HL-60 (cell line): ENCODE measurements around the gene PMEPA1.

Experiments
- DNase-seq, 2 experiments: peaks; one replicate each; pipeline ENCODE4 v3.0.0-alpha.2; 2010 to 2020; ENCODE audit warnings: low read depth in 1 of 2, low spot score in 1 of 2
- H3K27ac ChIP-seq: fragments of 250-450 bp; sonication (Bioruptor Pico); replicated peaks from 2 replicates; pipeline ENCODE4 v1.5.1; 2020; ENCODE audit warnings: mild to moderate bottlenecking, moderate library complexity
- H3K27me3 ChIP-seq: fragments of 250-450 bp; sonication (Bioruptor Pico); 2 replicates; pipeline ENCODE4 v1.5.1; 2021; ENCODE audit warnings: mild to moderate bottlenecking, moderate library complexity; ENCODE audit not compliant: insufficient read depth, poor library complexity, severe bottlenecking
- H3K4me3 ChIP-seq: replicated peaks from 2 replicates; pipeline ENCODE4 v1.5.1; 2011; ENCODE audit warnings: mild to moderate bottlenecking, control low read depth, low read length; ENCODE audit not compliant: insufficient read depth
- CTCF ChIP-seq: IDR thresholded peaks from one replicate; pipeline ENCODE4 v1.5.1; 2011; ENCODE audit warnings: low read length, control low read depth, inconsistent platforms; ENCODE audit not compliant: insufficient read depth
- GABPA ChIP-seq: IDR thresholded peaks from 2 replicates; pipeline ENCODE4 v1.6.1; 2012; ENCODE audit warnings: low read depth
- POLR2AphosphoS5 ChIP-seq: IDR thresholded peaks from 2 replicates; pipeline ENCODE4 v1.6.1; 2012; ENCODE audit warnings: low read depth
- REST ChIP-seq: IDR thresholded peaks from 2 replicates; pipeline ENCODE4 v1.6.1; 2012; ENCODE audit warnings: low read depth; ENCODE audit not compliant: insufficient replicate concordance
- SPI1 ChIP-seq: IDR thresholded peaks from 2 replicates; pipeline ENCODE4 v1.6.1; 2012; ENCODE audit warnings: low read depth, mild to moderate bottlenecking, borderline replicate concordance

PMEPA1 gene

DNA sequence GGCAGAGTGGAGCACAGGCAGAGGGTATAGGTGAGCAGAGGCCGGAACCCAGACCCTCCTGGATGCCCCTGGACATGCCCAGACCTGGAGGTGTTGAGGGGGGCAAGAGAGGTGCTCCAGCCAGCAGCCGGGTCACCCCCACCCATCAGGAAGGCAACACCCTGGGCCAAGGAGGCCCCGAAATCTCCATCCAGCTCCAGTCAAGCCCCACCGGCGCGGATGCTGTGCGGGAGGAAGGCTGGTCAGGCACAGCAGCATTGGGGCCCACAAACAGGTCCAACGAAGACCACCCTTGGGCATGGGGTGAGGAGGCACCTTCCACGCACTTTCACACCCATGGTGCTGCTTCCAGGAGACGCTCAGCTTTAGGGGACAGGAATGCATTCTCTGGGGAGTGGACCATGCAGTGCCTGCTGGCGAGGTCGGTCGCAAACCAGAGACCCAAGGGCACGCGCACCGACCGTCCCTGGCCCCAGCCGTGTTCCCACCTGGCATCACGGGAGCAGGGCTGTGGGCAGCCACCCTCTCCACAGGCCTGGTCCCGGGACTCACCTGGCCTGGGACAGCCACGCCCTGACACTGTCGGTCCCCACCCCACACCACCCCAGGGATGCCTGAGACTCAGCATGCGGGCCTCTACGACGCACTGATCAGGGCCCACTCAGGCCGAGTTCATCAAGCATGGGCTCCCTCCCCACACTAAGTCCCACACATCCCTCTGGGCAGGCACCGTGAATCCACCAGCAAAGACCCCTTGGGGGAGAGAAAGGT is 45.9 kb downstream of the PMEPA1 start:
- Histone ChIP-seq H3K27me3 (no peaks in the 10 kb centered on the region), H3K4me3 (no peak overlapping the region), H3K27ac (no peak overlapping the region)
- no peak for DNase-seq
- TF ChIP-seq POLR2AphosphoS5 (no peak), REST (no peak), GABPA (no peak)

- no peak overlapping the region for H3K27ac ChIP-seq
- no peak overlapping the region for H3K4me3 ChIP-seq
- TF ChIP-seq SPI1 (no peak), GABPA (no peak), CTCF (no peak), REST (no peak), POLR2AphosphoS5 (no peak)
- no peaks in the 10 kb centered on the region for H3K27me3 ChIP-seq
- DNase-seq: no peak
Measured at GRCh38 chr20:57663241-57663640, 46.6 kb downstream of the PMEPA1 start.

- H3K27me3 ChIP-seq: no peaks in the 10 kb centered on the region
- no peak for DNase-seq
- no peak overlapping the region for H3K4me3 ChIP-seq
- H3K27ac ChIP-seq: no peak overlapping the region
- no peak for TF ChIP-seq SPI1
- no peak for TF ChIP-seq GABPA
Measured at GRCh38 chr20:57662456-57663240, 47.2 kb downstream of the PMEPA1 start.

DNA sequence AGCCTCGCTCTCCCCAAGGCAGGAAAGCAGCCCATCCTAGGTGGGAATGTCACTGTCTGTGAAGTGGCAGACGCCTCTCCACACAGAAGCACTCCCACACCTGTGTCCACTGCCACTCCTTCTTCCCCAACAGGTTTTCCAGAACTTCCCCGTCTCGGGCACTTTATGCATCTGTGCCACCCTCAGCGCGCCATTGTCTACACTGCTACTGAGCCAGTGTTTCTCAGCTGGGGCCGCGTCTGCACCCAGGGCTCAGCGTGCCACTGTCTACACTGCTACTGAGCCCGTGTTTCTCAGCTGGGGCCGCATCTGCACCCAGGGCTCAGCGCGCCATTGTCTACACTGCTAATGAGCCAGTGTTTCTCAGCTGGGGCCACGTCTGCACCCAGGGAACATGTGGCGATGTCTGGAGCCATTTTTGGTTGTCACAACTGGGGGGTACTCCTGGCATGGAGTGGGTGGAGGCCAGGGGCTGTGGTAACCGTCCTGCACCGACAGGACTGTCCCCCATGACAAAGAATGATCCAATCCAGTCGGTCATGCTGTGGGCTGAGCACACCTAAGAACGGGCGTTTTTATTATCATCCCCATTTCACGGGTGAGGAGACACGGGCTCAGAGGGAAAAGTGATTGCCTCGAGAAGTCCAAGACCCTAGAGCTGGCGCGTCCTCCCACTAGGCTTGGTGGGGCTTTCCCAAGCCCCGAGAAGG is 47.9 kb downstream of the PMEPA1 start:
- TF ChIP-seq POLR2AphosphoS5: no peak
- no peak for TF ChIP-seq CTCF
- TF ChIP-seq GABPA: no peak
- TF ChIP-seq REST: no peak
- TF ChIP-seq SPI1: no peak
- Histone ChIP-seq H3K27ac (no peak overlapping the region), H3K27me3 (no peaks in the 10 kb centered on the region), H3K4me3 (no peak overlapping the region)
- DNase-seq: no peak
